Esophagus (tissue), 2 donors: ENCODE results near the gene MAF. TPM values are rescaled to one million over a fixed set of nuclear protein-coding genes. Genes with fewer than 3 reads are reported as not detected.

Experiments
- H3K27ac ChIP-seq, 2 donors: one replicate each; pipeline ENCODE4 v1.5.1; 2013; ENCODE audit warnings: low read depth in 2 of 2, mild to moderate bottlenecking in 2 of 2, inconsistent platforms in 1 of 2, low read length in 1 of 2, moderate library complexity in 1 of 2
- H3K27me3 ChIP-seq, 2 donors: one replicate each; pipeline ENCODE4 v1.6.1; 2013; ENCODE audit warnings: low read length in 2 of 2, control low read depth in 1 of 2, mild to moderate bottlenecking in 1 of 2; ENCODE audit not compliant: insufficient read depth in 2 of 2, control insufficient read depth in 1 of 2
- H3K36me3 ChIP-seq, 2 donors: one replicate each; pipeline ENCODE4 v1.6.1; 2013; ENCODE audit warnings: low read length in 1 of 2; ENCODE audit not compliant: control insufficient read depth in 2 of 2, insufficient read depth in 2 of 2
- H3K4me1 ChIP-seq, 2 donors: one replicate each; pipeline ENCODE4 v1.6.1; 2013; ENCODE audit warnings: low read length in 1 of 2; ENCODE audit not compliant: control insufficient read depth in 2 of 2, insufficient read depth in 2 of 2
- H3K4me3 ChIP-seq, 2 donors: one replicate each; pipeline ENCODE4 v1.5.1; 2013; ENCODE audit warnings: low read length in 2 of 2, mild to moderate bottlenecking in 2 of 2, low read depth in 1 of 2, moderate library complexity in 1 of 2
- H3K9me3 ChIP-seq, 2 donors: one replicate each; pipeline ENCODE4 v1.6.1; 2013; ENCODE audit warnings: mild to moderate bottlenecking in 2 of 2, low read depth in 1 of 2, low read length in 1 of 2, moderate library complexity in 1 of 2; ENCODE audit not compliant: control insufficient read depth in 2 of 2, insufficient read depth in 1 of 2
- WGBS, 2 donors: extraction: QIAGEN DNeasy Blood & Tissue Kit; methylation state at CpG; one replicate each; pipeline ENCODE4 v1.1.7; 2013; 5-methylcytosine and 5-hydroxymethylcytosine counted together
- polyA plus RNA-seq, 2 donors: library from polyadenylated mRNA; stranded (reverse); fragments of 200-250 nt; gene quantifications; one replicate each; pipeline ENCODE4 v1.2.3, GENCODE V29; 2013
- donor health status: healthy with polysubstance abuse.
- donor health status: Bipolar disorder and iron deficiency.

Gene MAF
- polyA plus RNA-seq, 2 donors, result 11.0 to 12.2 TPM

DNA sequence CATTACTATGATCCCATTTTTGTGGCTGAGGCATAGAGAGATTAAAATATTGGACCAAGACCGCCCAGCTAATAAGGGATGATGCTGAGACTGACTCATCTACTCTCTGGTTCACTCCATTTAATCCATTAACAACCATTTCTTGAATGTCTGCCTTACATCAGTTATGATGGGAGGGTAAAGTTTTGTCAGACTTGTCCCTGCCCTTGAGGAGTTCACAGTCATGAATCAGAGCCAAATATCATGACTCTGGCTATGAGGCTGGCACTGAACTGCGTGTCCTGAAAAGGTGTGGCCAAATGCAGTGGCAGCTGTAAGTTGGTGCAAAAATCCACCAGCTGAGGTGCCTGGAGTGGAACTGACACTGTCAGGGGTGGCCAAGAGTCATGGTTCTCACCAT lies 35.0 kb upstream of the MAF start:
- 73 to 82% methylated on average over 2 of the region's 2 CpGs for WGBS, 2 donors
- no peaks in the 10 kb centered on the region for H3K9me3 ChIP-seq
- H3K36me3 ChIP-seq, result no peaks in the 10 kb centered on the region
- H3K4me3 ChIP-seq, result no peak overlapping the region
- no peaks in the 10 kb centered on the region for H3K4me1 ChIP-seq
- no peaks in the 10 kb centered on the region for H3K27me3 ChIP-seq
- H3K27ac ChIP-seq, result peak overlapping the region in 1 of 2 donors; percentile 45

DNA sequence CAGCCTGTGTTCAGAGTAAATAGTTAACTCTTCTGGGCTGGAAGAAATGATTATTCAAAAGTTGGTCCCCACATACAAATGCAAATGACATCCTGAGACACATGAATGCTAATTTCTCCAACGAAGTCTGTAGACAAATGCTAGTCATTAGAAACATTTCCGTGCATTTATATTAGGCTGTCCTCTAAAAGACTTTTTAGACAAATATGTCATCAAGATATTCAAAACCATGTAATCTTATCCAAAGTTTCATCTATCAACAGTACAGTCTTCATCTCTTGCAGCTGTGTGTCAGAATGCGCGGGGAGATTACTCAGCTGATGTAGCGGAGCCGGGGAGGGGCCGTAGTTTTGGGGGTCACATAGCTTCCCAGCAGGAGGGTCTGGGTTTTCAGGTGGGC lies 33.8 kb upstream of the MAF start:
- no peaks in the 10 kb centered on the region for H3K9me3 ChIP-seq
- H3K27me3 ChIP-seq, result no peaks in the 10 kb centered on the region

DNA sequence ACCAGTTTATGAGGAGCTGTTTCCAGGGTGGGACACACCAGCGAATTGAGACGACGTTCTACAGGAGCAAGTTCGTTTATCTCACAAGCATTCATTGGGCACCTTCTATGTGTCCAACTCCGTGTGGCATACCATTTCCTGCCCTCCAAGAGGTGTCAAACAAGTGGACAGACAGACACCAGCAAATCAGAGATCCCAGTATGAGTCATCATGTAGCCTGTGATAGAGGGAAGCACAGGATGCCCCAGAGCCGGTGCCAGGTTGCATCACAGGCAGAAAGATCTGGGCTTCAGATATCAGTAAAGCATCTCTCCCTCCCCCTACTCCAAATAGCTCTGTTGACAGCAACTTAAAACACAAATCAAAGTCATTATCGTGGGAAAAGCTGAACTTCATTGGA lies 31.8 kb upstream of the MAF start:
- Histone ChIP-seq H3K27me3 (no peaks in the 10 kb centered on the region), H3K36me3 (no peaks in the 10 kb centered on the region), H3K9me3 (no peaks in the 10 kb centered on the region), H3K4me3 (no peak overlapping the region), H3K4me1 (peaks cover 0 to 1% of the 10 kb centered on the region in 2 donors), H3K27ac (no peak overlapping the region)
- 66 to 67% methylated on average over 7 of the region's 7 CpGs for WGBS, 2 donors

More for the DNA sequence above, 33.8 kb upstream of the MAF start:
- H3K4me1 ChIP-seq, result no peaks in the 10 kb centered on the region
- no peak overlapping the region for H3K27ac ChIP-seq
- no peaks in the 10 kb centered on the region for H3K36me3 ChIP-seq
- 89 to 90% methylated on average over 7 of the region's 7 CpGs for WGBS, 2 donors
- no peak overlapping the region for H3K4me3 ChIP-seq

DNA sequence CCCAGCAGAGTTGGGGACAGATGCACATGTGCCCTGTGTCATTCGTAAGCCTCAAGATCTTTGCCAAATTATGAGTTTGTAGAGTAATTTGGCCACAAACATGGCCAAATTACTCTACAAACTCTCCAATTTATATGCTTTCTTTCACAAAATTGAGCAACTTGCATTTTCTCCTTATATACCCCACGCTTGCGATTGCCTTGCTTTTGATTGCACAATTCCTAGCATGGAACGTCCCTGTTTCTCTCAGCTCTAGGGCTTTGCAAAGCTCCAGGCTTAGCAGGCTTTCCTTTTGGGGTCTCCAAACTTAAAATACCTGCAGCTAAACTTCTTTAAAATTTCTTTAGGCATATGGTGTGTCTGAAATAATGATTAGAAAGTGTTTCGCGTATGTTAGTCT lies 28.5 kb upstream of the MAF start:
- no peaks in the 10 kb centered on the region for H3K27me3 ChIP-seq
- no peaks in the 10 kb centered on the region for H3K9me3 ChIP-seq
- H3K4me1 ChIP-seq, result peaks cover 0 to 1% of the 10 kb centered on the region in 2 donors
- whole genome bisulfite sequencing, 2 donors, result 94 to 95% methylated on average over 6 of the region's 6 CpGs
- H3K36me3 ChIP-seq, result no peaks in the 10 kb centered on the region
- no peak overlapping the region for H3K27ac ChIP-seq
- no peak overlapping the region for H3K4me3 ChIP-seq

GRCh38 chr16:79628501-79628975 lies 28.0 kb upstream of the MAF start:
- Histone ChIP-seq H3K4me3 (no peak overlapping the region), H3K36me3 (no peaks in the 10 kb centered on the region), H3K4me1 (peaks cover 0 to 1% of the 10 kb centered on the region in 2 donors), H3K27me3 (no peaks in the 10 kb centered on the region), H3K9me3 (no peaks in the 10 kb centered on the region), H3K27ac (no peak overlapping the region)
- WGBS, 2 donors, result 78 to 83% methylated on average over 5 of the region's 5 CpGs

DNA sequence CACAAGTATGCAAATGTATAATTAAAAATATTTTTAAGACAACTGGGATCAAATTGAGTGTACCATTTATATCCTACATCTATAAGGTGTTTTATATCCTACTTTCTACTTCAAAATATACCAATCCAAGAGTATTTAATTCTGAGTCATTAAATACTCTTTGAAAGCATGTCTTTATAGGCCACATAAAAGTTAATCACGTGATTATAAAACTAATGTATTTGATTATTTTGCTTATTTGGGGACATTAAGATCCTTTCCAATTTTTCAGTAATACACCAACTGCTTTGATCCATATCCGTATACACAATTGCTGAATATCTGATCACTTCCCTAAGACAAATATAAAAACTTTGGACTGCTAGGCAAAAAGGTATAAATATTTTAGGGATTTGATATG lies 26.6 kb upstream of the MAF start:
- Histone ChIP-seq H3K4me3 (no peak overlapping the region), H3K27ac (no peak overlapping the region), H3K27me3 (no peaks in the 10 kb centered on the region), H3K4me1 (peaks cover 0 to 1% of the 10 kb centered on the region in 2 donors), H3K36me3 (no peaks in the 10 kb centered on the region), H3K9me3 (no peaks in the 10 kb centered on the region)
- 89 to 93% methylated on average over 2 of the region's 2 CpGs for WGBS, 2 donors

- 94 to 100% methylated on average over 1 of the region's 1 CpG for WGBS, 2 donors
- Histone ChIP-seq H3K27ac (no peak overlapping the region), H3K27me3 (no peaks in the 10 kb centered on the region), H3K9me3 (no peaks in the 10 kb centered on the region), H3K36me3 (no peaks in the 10 kb centered on the region), H3K4me1 (peaks cover 0 to 1% of the 10 kb centered on the region in 2 donors), H3K4me3 (no peak overlapping the region)
Measured at GRCh38 chr16:79625738-79626137, 25.2 kb upstream of the MAF start.

DNA sequence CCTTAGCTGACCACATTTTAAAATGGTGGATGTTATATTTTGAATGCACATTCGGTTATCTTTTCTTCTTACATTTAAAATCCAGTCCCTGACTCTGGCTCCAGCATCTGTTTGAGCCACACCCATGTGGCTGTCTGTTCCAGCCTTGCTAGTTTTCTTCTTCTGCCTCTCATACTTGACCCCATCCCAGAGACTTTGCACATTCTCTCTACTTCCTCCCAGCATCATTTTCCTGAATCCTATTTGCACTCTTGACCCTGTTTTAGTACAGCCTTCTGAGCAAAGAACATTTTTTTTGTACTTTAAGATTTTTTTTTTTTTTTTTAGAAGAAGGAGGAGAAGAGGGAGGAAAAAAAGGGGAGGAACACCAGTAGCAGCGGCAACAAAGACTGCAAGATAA lies 23.3 kb upstream of the MAF start:
- WGBS, 2 donors, result 66 to 69% methylated on average over 2 of the region's 2 CpGs
- Histone ChIP-seq H3K27me3 (no peaks in the 10 kb centered on the region), H3K9me3 (no peaks in the 10 kb centered on the region), H3K4me3 (no peak overlapping the region), H3K4me1 (peaks cover 0 to 1% of the 10 kb centered on the region in 2 donors), H3K36me3 (no peaks in the 10 kb centered on the region), H3K27ac (no peak overlapping the region)

DNA sequence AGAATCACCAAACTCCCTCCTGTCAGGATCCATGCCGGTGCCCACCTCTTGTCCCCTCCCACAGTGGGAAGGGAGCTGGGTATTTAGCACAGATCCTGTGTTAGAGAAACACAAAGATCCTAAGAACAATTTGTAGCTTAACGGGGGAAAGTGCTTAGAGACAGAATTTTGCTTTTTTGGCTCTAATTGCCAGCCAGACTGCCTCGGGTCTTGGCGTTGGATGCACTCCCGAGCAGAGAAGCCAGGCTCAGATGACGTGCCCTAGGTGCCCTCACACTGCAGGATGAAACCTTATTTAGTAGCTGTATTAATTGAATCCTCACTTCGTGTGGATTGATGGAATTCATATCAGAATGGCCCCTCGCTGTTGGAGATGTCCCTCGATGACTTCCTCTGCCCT lies 22.5 kb upstream of the MAF start:
- H3K4me1 ChIP-seq, result no peaks in the 10 kb centered on the region
- no peaks in the 10 kb centered on the region for H3K9me3 ChIP-seq
- H3K4me3 ChIP-seq, result no peak overlapping the region
- WGBS, 2 donors, result 47 to 61% methylated on average over 9 of the region's 9 CpGs
- no peaks in the 10 kb centered on the region for H3K27me3 ChIP-seq
- H3K36me3 ChIP-seq, result no peaks in the 10 kb centered on the region
- no peak overlapping the region for H3K27ac ChIP-seq

DNA sequence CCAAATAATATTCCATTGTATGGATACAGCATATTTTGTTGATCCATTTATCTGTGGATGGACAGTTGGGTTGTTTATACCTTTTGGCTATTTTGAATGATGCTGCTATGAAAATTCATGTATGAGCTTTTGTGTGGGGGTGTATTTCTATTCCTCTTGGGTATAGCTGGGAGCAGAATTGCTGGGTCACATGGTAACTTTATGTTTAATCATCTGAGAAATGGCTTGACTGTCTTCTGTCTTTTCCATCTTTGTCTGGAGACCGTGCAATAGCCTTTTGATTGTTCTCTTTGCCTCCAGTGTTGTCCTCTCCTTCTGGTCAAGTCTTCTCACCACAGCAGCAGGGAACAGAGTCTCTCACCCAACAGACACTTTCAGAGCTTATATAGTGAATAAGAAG lies 20.5 kb upstream of the MAF start:
- 88 to 90% methylated on average over 1 of the region's 1 CpG for WGBS, 2 donors
- H3K27ac ChIP-seq, result no peak overlapping the region
- no peaks in the 10 kb centered on the region for H3K4me1 ChIP-seq
- no peaks in the 10 kb centered on the region for H3K27me3 ChIP-seq
- H3K9me3 ChIP-seq, result no peaks in the 10 kb centered on the region
- no peak overlapping the region for H3K4me3 ChIP-seq
- no peaks in the 10 kb centered on the region for H3K36me3 ChIP-seq
